Colonic mucosa (tissue), 4 donors: ENCODE measurements around the gene CLEC11A. TPM values are rescaled to one million over a fixed set of nuclear protein-coding genes. Genes with fewer than 3 reads are reported as not detected.

ENCODE experiments used
- DNase-seq: peaks from one replicate; pipeline ENCODE4 v3.0.0-alpha.2; 2020
- H3K27ac ChIP-seq: fragments of 200-600 bp; one replicate; pipeline ENCODE4 v1.8.0; 2021
- H3K27me3 ChIP-seq: fragments of 200-600 bp; one replicate; pipeline ENCODE4 v1.8.0; 2021
- H3K36me3 ChIP-seq: fragments of 200-600 bp; one replicate; pipeline ENCODE4 v1.8.0; 2021
- H3K4me1 ChIP-seq: fragments of 200-600 bp; one replicate; pipeline ENCODE4 v1.8.0; 2021; ENCODE audit warnings: mild to moderate bottlenecking
- H3K4me3 ChIP-seq: fragments of 200-600 bp; one replicate; pipeline ENCODE4 v1.8.0; 2021
- H3K9ac ChIP-seq, 2 donors: one replicate each; pipeline ENCODE4 v1.7.0; 2013; ENCODE audit warnings: control low read depth in 2 of 2, low read depth in 2 of 2, low read length in 2 of 2
- H3K9me3 ChIP-seq: fragments of 200-600 bp; one replicate; pipeline ENCODE4 v1.8.0; 2021
- intact Hi-C: fragments of 100-400 bp; cut with DNase I; formaldehyde crosslinking; loops from one replicate; pipeline ENCODE4 v1.14.1; 2022
- total RNA-seq, 2 donors: library from RNA; stranded (reverse); fragmentation: NEBNext Ultra II Directional in 1 of 2; extraction: Animal tissue kit (Norgen Biotek cat#: 25700) in 1 of 2; gene quantifications; one replicate each; pipeline ENCODE4 v1.2.1, GENCODE V29; 2021
- TF ChIP-seq, protein P1 (sequence below): fragments of 200-600 bp; IDR thresholded peaks from one replicate; pipeline ENCODE4 v1.8.0; 2022; ENCODE audit warnings: antibody characterized with exemption, mild to moderate bottlenecking
- donor health status: healthy.
- donor health status: DM: no; HTN: no; CAD: no.
- donor health status: DM: no; HTN: no; CAD: no.

Gene CLEC11A
- total RNA-seq, 2 donors from 2014 or later, result 4.5 to 5.1 TPM

DNA sequence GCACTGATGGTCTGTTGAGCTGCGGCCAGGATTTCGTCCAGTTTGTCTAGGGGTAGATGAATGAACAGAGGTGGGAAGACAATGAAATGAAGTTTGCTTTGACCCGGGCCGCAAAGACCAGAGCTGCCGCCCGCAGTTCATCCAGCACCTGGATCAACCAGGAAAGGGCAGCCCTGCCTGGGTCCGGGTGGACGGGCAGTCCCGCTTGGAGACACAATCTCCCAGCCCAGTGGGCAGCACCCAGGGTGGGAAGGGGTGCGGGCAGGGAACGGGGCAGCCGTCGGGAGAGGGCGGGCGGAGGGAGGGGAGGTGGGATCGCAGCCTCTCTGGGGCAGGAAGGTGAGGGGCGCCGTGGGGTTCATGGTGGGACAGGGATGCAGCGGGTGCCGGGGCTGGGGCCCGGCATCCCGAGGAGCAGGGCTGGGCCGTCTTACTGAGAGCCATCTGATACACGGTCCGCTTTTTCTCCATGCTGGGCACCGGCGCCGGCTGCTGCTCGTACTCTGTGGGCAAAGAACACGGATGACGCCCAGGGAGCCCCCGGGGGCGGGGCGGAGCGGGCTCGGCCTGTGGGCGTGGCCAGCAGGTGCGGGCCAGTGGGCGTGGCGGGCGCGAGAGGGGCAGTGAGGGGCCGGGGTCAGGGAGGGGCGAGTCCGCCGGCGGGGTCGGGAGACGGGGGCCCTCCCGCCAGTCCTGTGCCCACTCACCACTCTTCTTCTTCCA, 36.7 kb upstream of the CLEC11A start:
- intact Hi-C loops, result no loop called here
- no peak overlapping the region for H3K27ac ChIP-seq
- TF ChIP-seq, protein P1, sequence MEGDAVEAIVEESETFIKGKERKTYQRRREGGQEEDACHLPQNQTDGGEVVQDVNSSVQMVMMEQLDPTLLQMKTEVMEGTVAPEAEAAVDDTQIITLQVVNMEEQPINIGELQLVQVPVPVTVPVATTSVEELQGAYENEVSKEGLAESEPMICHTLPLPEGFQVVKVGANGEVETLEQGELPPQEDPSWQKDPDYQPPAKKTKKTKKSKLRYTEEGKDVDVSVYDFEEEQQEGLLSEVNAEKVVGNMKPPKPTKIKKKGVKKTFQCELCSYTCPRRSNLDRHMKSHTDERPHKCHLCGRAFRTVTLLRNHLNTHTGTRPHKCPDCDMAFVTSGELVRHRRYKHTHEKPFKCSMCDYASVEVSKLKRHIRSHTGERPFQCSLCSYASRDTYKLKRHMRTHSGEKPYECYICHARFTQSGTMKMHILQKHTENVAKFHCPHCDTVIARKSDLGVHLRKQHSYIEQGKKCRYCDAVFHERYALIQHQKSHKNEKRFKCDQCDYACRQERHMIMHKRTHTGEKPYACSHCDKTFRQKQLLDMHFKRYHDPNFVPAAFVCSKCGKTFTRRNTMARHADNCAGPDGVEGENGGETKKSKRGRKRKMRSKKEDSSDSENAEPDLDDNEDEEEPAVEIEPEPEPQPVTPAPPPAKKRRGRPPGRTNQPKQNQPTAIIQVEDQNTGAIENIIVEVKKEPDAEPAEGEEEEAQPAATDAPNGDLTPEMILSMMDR, result no peak
- no peaks in the 10 kb centered on the region for H3K9me3 ChIP-seq
- H3K27me3 ChIP-seq, result no peaks in the 10 kb centered on the region
- no peaks in the 10 kb centered on the region for H3K36me3 ChIP-seq
- no peak for DNase-seq
- H3K9ac ChIP-seq, result no peak overlapping the region
- no peaks in the 10 kb centered on the region for H3K4me1 ChIP-seq
- H3K4me3 ChIP-seq, result no peak overlapping the region

DNA sequence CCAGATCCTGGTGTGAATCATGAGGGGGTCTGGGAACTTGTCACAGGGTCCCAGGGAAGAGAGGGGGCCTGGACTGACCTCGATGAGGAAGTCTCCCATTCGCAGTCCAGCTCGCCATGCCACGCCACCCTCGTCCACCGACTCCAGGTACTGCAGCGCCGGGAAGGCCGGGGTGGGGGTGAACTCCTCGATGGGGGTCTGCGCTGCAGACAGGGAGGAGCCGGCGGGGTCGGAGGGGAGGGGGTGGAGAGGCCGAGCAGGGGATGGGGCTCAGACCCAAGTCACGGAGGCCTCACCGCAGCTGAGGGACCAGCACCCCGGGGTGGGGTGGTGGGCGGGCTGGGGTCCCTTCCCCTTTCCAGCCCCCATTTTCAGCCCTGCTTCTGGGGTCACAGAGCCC, 34.4 kb upstream of the CLEC11A start:
- no peak for DNase-seq
- Histone ChIP-seq H3K27me3 (no peaks in the 10 kb centered on the region), H3K4me1 (no peaks in the 10 kb centered on the region), H3K9me3 (no peaks in the 10 kb centered on the region), H3K4me3 (no peak overlapping the region), H3K27ac (no peak overlapping the region), H3K9ac (no peak overlapping the region), H3K36me3 (no peaks in the 10 kb centered on the region)
- intact Hi-C loops, result no loop called here
- TF ChIP-seq, protein P1, result no peak

DNA sequence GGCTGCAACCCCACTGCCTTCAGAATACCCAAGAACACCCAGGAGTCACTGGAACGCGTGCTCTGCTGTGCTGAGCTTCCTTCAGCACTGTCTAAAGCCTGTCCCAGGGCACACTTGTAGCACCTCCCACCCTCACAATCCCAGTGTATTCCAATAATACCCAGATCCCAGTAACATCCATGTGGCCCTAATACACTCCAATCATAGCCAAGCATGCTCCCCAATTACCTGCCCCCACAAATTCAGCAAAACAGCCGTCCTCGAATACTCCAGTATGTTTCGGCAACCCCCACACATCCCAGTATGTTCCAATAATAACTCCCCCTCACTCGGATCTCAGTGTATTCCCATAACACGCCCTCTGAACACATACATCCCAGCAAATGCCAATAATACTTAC, 32.7 kb upstream of the CLEC11A start:
- Histone ChIP-seq H3K27me3 (peaks cover 6% of the 10 kb centered on the region), H3K36me3 (no peaks in the 10 kb centered on the region), H3K27ac (no peak overlapping the region), H3K9ac (no peak overlapping the region), H3K4me3 (no peak overlapping the region), H3K9me3 (no peaks in the 10 kb centered on the region), H3K4me1 (no peaks in the 10 kb centered on the region)
- intact Hi-C loops, result no loop called here
- TF ChIP-seq, protein P1, result no peak
- no peak for DNase-seq

DNA sequence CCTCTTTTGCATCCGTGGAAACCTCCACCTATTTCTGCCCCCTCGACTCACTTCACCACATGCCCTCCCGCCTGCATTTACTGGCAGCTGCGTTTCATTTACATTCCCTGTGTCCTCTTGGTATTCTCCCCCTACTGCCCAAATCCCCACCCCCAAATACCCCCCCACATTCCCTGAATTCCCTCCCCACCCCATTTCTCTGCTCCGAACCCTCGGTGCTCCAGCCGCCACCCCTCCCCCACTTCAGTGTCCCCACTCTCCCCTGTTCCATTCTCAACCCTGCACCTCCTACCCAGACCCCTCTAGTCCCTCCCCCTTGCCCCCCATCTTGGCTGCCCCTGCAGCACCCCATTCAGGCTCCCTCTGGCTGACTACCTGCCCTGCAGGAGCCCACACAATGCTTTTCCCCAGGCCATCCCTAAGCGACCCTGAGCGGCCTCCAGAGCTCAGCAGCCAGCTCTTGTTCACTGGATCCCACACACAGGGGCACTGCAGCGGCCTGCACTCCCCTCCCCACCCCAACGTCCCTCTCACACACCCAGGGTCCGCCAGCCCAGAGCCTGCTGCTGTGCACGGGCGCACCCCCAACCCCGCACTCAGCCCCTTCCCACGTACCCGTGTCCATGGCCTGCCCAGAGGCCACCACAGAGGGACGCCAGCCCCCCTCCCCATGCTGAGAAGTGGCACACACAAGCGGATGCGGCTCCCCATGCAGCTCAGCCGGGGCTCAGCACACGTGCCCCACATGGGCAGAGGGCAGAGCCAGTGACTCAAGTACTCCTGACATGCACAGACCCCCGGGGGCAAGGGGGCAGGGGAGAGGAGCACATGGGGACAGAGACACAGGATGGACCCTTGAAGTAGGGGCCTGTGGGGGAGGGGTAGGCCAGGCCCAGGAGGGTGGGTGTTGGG, 29.8 kb upstream of the CLEC11A start:
- TF ChIP-seq, protein P1, result no peak
- Histone ChIP-seq H3K4me3 (no peak overlapping the region), H3K9me3 (no peaks in the 10 kb centered on the region), H3K27ac (no peak overlapping the region), H3K27me3 (peaks cover 10% of the 10 kb centered on the region), H3K36me3 (no peaks in the 10 kb centered on the region), H3K4me1 (no peaks in the 10 kb centered on the region), H3K9ac (no peak overlapping the region)
- DNase-seq, result no peak
- intact Hi-C loops, result no loop called here

DNA sequence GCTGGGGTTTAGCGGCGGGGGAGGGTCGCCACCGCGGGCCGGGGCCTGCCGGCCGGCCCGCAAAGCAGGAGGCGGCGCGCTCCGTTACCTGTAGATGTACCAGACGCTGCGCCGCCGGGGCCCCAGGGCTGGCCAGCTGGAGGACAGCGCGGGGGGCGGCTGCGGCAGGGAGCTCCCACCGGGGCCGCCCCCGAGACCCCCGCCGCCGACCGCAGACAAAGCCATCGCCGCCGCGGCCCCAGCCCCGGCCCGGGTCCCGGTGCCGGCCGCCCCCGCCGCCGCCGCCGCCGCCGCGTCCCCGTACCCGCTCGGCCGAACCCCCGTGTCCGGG, 28.4 kb upstream of the CLEC11A start:
- Histone ChIP-seq H3K27me3 (peaks cover 10% of the 10 kb centered on the region), H3K36me3 (no peaks in the 10 kb centered on the region), H3K9me3 (no peaks in the 10 kb centered on the region), H3K4me1 (no peaks in the 10 kb centered on the region), H3K4me3 (no peak overlapping the region), H3K27ac (no peak overlapping the region), H3K9ac (no peak overlapping the region)
- DNase-seq, result no peak
- TF ChIP-seq, protein P1, result no peak
- intact Hi-C loops, result no loop called here
